Measurements from ENCODE around the gene TDRD10. TPM values are rescaled to one million over a fixed set of nuclear protein-coding genes. Genes with fewer than 3 reads are reported as not detected.

Gene TDRD10
- total and polyA plus RNA-seq, 2 of the 8 experiments (the other 6 are each of a cell fraction or from before 2014, with no cell fraction given), result 0.15 to 0.27 TPM

- Histone ChIP-seq H3K4me2 (ENCODE audit: insufficient read depth in 1 of 2, low read depth in 2 of 2, low read length in 2 of 2) (no peak overlapping the region), H4K20me1 (replicated peaks in 1 of 2; ENCODE audit: control insufficient read depth in 1 of 2, insufficient read depth in 2 of 2, low read length in 2 of 2) (no peaks in the 10 kb centered on the region), H3K23me2 (ENCODE audit: low read depth, low read length) (no peaks in the 10 kb centered on the region), H3K56ac (replicated peaks; ENCODE audit: insufficient read length, low read depth, low read length) (no peak overlapping the region), H3K4me3 (ENCODE audit: extremely low read depth in 1 of 4, insufficient read depth in 2 of 4, low read depth in 3 of 4, low read length in 4 of 4) (no peak overlapping the region), H4K5ac (ENCODE audit: insufficient read length, low read depth, low read length) (no peak overlapping the region), H2BK20ac (ENCODE audit: low read length) (no peak overlapping the region), H2BK5ac (ENCODE audit: low read depth, low read length) (no peak overlapping the region), H3K4ac (replicated peaks; ENCODE audit: insufficient read length, low read depth, low read length) (no peak overlapping the region), H3K23ac (ENCODE audit: insufficient read length) (no peak overlapping the region), H2BK120ac (replicated peaks; ENCODE audit: low read depth, low read length) (no peak overlapping the region), H4K8ac (ENCODE audit: extremely low read depth, insufficient read depth, low read length) (no peak overlapping the region), H4K91ac (replicated peaks; ENCODE audit: insufficient read length, low read length) (no peak overlapping the region), H3K36me3 (ENCODE audit: control insufficient read depth in 2 of 4, insufficient read depth in 4 of 4, low read length in 3 of 4) (no peaks in the 10 kb centered on the region), H3K14ac (ENCODE audit: insufficient read length) (no peak overlapping the region), H2BK15ac (ENCODE audit: low read length) (no peak overlapping the region), H3K4me1 (replicated peaks in 1 of 4; ENCODE audit: control insufficient read depth in 3 of 4, insufficient read depth in 4 of 4, low read length in 3 of 4) (no peaks in the 10 kb centered on the region), H2AK5ac (ENCODE audit: low read depth, low read length) (no peak overlapping the region), H3K79me2 (ENCODE audit: control insufficient read depth in 1 of 2, insufficient read depth in 2 of 2, low read length in 2 of 2) (no peaks in the 10 kb centered on the region), H2AFZ (ENCODE audit: low read length) (no peak overlapping the region), H3K18ac (ENCODE audit: extremely low read depth, low read length) (no peak overlapping the region), H3K9ac (replicated peaks in 1 of 4; ENCODE audit: extremely low read depth in 1 of 4, low read depth in 3 of 4, low read length in 3 of 4) (no peak overlapping the region), H3K27ac (ENCODE audit: low read depth, low read length) (no peak overlapping the region), H3K79me1 (ENCODE audit: low read depth, low read length) (no peaks in the 10 kb centered on the region), H2BK12ac (ENCODE audit: low read depth, low read length) (no peak overlapping the region), H3K27me3 (replicated peaks in 1 of 4; ENCODE audit: control insufficient read depth in 3 of 4, extremely low read depth in 1 of 4, insufficient read depth in 3 of 4, low read length in 3 of 4) (no peaks in the 10 kb centered on the region; a peak in 1 of 7 replicates), H3K9me3 (ENCODE audit: insufficient read depth in 2 of 2, low read depth in 1 of 2, low read length in 1 of 2) (no peaks in the 10 kb centered on the region)
- CTCF ChIA-PET (ENCODE audit: partially characterized antibody), result interaction anchor here (0.9 to 2.5 kb wide), 6 partner anchors 9 to 366 kb away, joined by 3 to 8 read pairs (median 4); no protein-coding TSS in a partner anchor
- POLR2A ChIA-PET (ENCODE audit: partially characterized antibody), result no interaction called here
- FAIRE-seq, result no peak
- 85% methylated on average over 3 of the region's 3 CpGs; no CpG with 5 or more reads in 1 of the 2 experiments for WGBS, 2 experiments (ENCODE audit: extremely low coverage in 1 of 2, insufficient coverage in 1 of 2, insufficient read length in 1 of 2, insufficient replicate concordance in 2 of 2, low coverage in 1 of 2, low lambda C conversion rate in 2 of 2, missing lambda C conversion rate in 1 of 2)
- no peak for DNase-seq (ENCODE audit: low read depth in 1 of 2, low spot score in 2 of 2)
- TF ChIP-seq EP300 (IDR thresholded peaks at IDR 0.05; ENCODE audit: borderline replicate concordance in 1 of 2, low read depth in 2 of 2, low read length in 2 of 2) (no peak), EGR1 (IDR thresholded peaks at IDR 0.05; ENCODE audit: borderline replicate concordance, low read depth, low read length) (no peak), CTCF (IDR thresholded peaks at IDR 0.05; ENCODE audit: control extremely low read depth in 1 of 3, insufficient read depth in 1 of 3, low read depth in 1 of 3, low read length in 3 of 3) (no peak), SP1 (IDR thresholded peaks at IDR 0.05; ENCODE audit: low read depth, low read length) (no peak), HDAC6 (IDR thresholded peaks at IDR 0.05; ENCODE audit: low read depth, low read length) (no peak), RBBP5 (IDR thresholded peaks at IDR 0.05; ENCODE audit: borderline replicate concordance, low read depth, low read length) (no peak), ASH2L (IDR thresholded peaks at IDR 0.05; ENCODE audit: low read length) (no peak), SUZ12 (IDR thresholded peaks at IDR 0.05; ENCODE audit: low read length) (no peak), BACH1 (IDR thresholded peaks at IDR 0.05; ENCODE audit: low read length) (no peak), FOSL1 (IDR thresholded peaks at IDR 0.05; ENCODE audit: insufficient read depth, low read depth, low read length) (no peak), CTBP2 (IDR thresholded peaks at IDR 0.05; ENCODE audit: borderline replicate concordance, insufficient read depth, insufficient read length, low read length) (no peak), NRF1 (IDR thresholded peaks at IDR 0.05; ENCODE audit: low read depth, low read length) (no peak)
These were observed 10.7 kb downstream of the TDRD10 start for GRCh38 chr1:154512760-154513159.

All from H1 (cell line).